ENCODE data around the gene CASZ1. TPM values are rescaled to one million over a fixed set of nuclear protein-coding genes. Genes with fewer than 3 reads are reported as not detected.

Gene CASZ1
- total and polyA plus RNA-seq, 9 of the 15 experiments (the other 6 are each of a cell fraction or from before 2014, with no cell fraction given): 0.01 to 4.0 (median 0.76) TPM; not detected in 1

- no peak for TF ChIP-seq ELK3 (CRISPR knock-in tag; IDR thresholded peaks at IDR 0.05)
- TF ChIP-seq PTBP1 (IDR thresholded peaks at IDR 0.05; ENCODE audit: low read depth, low read length): no peak
- no peak for TF ChIP-seq PTRF (tag; IDR thresholded peaks at IDR 0.05)
- TF ChIP-seq ZNF707 (CRISPR knock-in tag; conservative IDR thresholded peaks at IDR 0.05): no peak
- TF ChIP-seq, protein P1, sequence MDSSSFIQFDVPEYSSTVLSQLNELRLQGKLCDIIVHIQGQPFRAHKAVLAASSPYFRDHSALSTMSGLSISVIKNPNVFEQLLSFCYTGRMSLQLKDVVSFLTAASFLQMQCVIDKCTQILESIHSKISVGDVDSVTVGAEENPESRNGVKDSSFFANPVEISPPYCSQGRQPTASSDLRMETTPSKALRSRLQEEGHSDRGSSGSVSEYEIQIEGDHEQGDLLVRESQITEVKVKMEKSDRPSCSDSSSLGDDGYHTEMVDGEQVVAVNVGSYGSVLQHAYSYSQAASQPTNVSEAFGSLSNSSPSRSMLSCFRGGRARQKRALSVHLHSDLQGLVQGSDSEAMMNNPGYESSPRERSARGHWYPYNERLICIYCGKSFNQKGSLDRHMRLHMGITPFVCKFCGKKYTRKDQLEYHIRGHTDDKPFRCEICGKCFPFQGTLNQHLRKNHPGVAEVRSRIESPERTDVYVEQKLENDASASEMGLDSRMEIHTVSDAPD (CRISPR knock-in tag; IDR thresholded peaks at IDR 0.05): no peak
These were observed 29.2 kb downstream of the CASZ1 start (continued) for GRCh38 chr1:10767282-10767681.

- Histone ChIP-seq H3K36me3 (ENCODE audit: control insufficient read depth, insufficient read depth, low read length) (no peaks in the 10 kb centered on the region), H4K20me1 (replicated peaks; ENCODE audit: control insufficient read depth, insufficient read depth, low read length) (peaks cover 24% of the 10 kb centered on the region), H3K9me3 (replicated peaks; ENCODE audit: control insufficient read depth, insufficient read depth, low read depth, low read length) (no peaks in the 10 kb centered on the region), H3K9ac (ENCODE audit: insufficient read depth in 1 of 2, low read depth in 2 of 2, low read length in 2 of 2) (no peak overlapping the region), H3K4me2 (ENCODE audit: insufficient read depth, low read length) (no peak overlapping the region), H3K4me1 (replicated peaks in 1 of 2; ENCODE audit: control insufficient read depth in 2 of 2, insufficient read depth in 2 of 2, low read length in 2 of 2) (no peaks in the 10 kb centered on the region; a peak in 1 of 5 replicates), H3K4me3 (no peak overlapping the region), H3K9me1 (ENCODE audit: control insufficient read depth, insufficient read depth, low read length) (no peaks in the 10 kb centered on the region), H2AFZ (ENCODE audit: low read depth, low read length) (no peak overlapping the region), H3K27me3 (ENCODE audit: control insufficient read depth in 2 of 2, insufficient read depth in 2 of 2, low read length in 2 of 2) (peaks cover 66 to 96% of the 10 kb centered on the region in 2 experiments), H3K27ac (ENCODE audit: extremely low read depth, low read depth, low read length) (no peak overlapping the region), H3K79me2 (ENCODE audit: control insufficient read depth, insufficient read depth, low read length) (no peaks in the 10 kb centered on the region)
- ChIA-PET POLR2A (interaction anchor here (0.6 kb wide), 1 partner anchor 22 kb away, joined by 4 read pairs; no protein-coding TSS in a partner anchor), CTCF (ENCODE audit: low intra/inter-chr PET ratio) (no interaction called here)
- ATAC-seq: no peak
- in situ Hi-C loops (cut with MboI): no loop called here
- FAIRE-seq: no peak
- no peak for DNase-seq (ENCODE audit: extremely low read depth in 1 of 4, low spot score in 3 of 4)
- no TSS peak for BruUV-seq (replicated peaks)
- 2% methylated on average over 16 of the region's 17 CpGs for WGBS (ENCODE audit: insufficient coverage, low coverage, missing lambda C conversion rate)
- intact Hi-C loops (cut with micrococcal nuclease): no loop called here
- TF ChIP-seq RBM25 (IDR thresholded peaks at IDR 0.05; ENCODE audit: low read depth, low read length, severe bottlenecking): peak; percentile 78
- peak; percentile 49 for TF ChIP-seq BCOR (IDR thresholded peaks at IDR 0.05)
- TF ChIP-seq STAG1 (CRISPR knock-in tag; IDR thresholded peaks at IDR 0.05; ENCODE audit: borderline replicate concordance): no peak
- TF ChIP-seq MECOM (CRISPR knock-in tag; IDR thresholded peaks at IDR 0.05): no peak
- peak; percentile 64; the same call in 1 of the 2 replicates for TF ChIP-seq ESRRA (IDR thresholded peaks at IDR 0.05; ENCODE audit: borderline replicate concordance, low read depth)
- TF ChIP-seq TFAM (CRISPR knock-in tag; conservative IDR thresholded peaks at IDR 0.05): no peak
- peak; percentile 54; the same call in 1 of the 2 replicates for TF ChIP-seq BHLHE40 (IDR thresholded peaks at IDR 0.05; ENCODE audit: low read length)
- TF ChIP-seq NFE2L1 (tag; IDR thresholded peaks at IDR 0.05; ENCODE audit: borderline replicate concordance, low read depth): no peak
- no peak for TF ChIP-seq ZNF586 (CRISPR knock-in tag; conservative IDR thresholded peaks at IDR 0.05)
- TF ChIP-seq ETV5 (CRISPR knock-in tag; IDR thresholded peaks at IDR 0.05; ENCODE audit: low read depth): no peak
- TF ChIP-seq HMG20A (CRISPR knock-in tag; conservative IDR thresholded peaks at IDR 0.05): no peak
- no peak for TF ChIP-seq ZNF76 (CRISPR knock-in tag; IDR thresholded peaks at IDR 0.05; ENCODE audit: borderline replicate concordance)
- TF ChIP-seq EZH2 (IDR thresholded peaks at IDR 0.05; ENCODE audit: borderline replicate concordance, low read depth, low read length): 0 out of 2 replicates have a peak, but pooled peaks have one; percentile 18
These were observed 30.5 kb downstream of the CASZ1 start for GRCh38 chr1:10765734-10766478.
